Fibroblast of lung (primary cell): Measurements from ENCODE around the gene TBC1D14.

Source experiments
- CTCF ChIP-seq, 2 donors: IDR thresholded peaks in 1 of 2; conservative IDR thresholded peaks in 1 of 2; 1 replicate in 1 of 2; 2 replicates in 1 of 2; pipeline ENCODE4 v1.5.1; 2011 to 2012; ENCODE audit warnings: low read length in 2 of 2, control low read depth in 1 of 2, inconsistent platforms in 1 of 2, low read depth in 1 of 2, mild to moderate bottlenecking in 1 of 2
- EZH2 ChIP-seq: IDR thresholded peaks from 2 replicates; pipeline ENCODE4 v1.5.1; 2012; ENCODE audit warnings: low read length, control low read depth, mild to moderate bottlenecking; ENCODE audit errors: missing control alignments

- TF ChIP-seq CTCF (conservative IDR thresholded peaks at IDR 0.05 in 1 of 2, IDR thresholded peaks at IDR 0.05 in 1 of 2; ENCODE audit: low read depth in 1 of 2, low read length in 2 of 2), result no peak
- TF ChIP-seq EZH2, result no peak
Measured at GRCh38 chr4:6900181-6900812, 9.3 kb upstream of the TBC1D14 start.
